ENCODE results near the gene LARP4B. TPM values are rescaled to one million over a fixed set of nuclear protein-coding genes. Genes with fewer than 3 reads are reported as not detected.
A peak's percentile ranks its signal among the peaks of the same experiment; 100 is the strongest.

The LARP4B gene
- total RNA-seq, 6 experiments from 2014 or later, result 81.5 to 88.1 (median 83.5) TPM

DNA sequence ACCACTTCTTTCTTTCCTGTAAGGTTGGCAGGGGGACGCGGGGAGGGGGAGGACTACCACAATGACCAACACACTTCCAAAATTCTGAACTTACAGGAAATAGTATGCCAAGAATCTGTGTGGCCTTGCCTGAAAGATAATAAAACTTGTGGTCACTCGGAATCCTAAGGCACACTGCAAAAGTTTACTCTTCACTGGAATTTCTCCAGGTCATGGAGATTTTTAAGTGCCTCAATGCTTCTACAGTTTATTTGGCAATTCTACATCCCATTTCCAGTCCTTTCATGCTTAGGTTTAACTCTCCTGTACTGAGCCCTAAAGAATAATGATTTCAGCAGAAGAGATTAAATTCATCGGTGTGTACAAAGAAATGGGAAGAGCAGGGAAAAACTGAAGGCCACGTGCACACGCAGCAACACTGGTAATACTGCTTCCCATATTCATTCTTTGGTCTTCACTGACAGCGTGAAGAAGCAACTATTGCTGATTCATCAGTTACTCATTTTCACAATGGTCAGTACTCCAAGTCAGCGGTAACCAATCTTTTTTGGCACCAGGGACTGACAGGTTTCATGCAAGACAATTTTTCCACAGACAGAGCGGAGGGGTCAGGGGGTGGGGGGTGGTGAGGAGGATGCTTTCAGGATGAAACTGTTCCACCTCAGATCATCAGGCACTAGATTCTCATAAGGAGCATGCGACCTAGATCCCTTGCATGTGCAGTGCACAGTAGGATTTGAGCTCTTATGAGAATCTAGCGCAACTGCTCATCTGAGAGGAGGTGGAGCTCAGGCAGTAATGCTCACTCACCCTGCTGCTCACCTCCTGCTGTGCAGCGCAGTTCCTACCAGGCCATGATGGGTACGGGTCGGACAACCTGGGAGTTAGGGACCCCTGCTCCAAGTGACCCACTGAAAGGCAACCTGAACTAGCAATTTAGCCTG lies 9.8 kb downstream of the LARP4B start:
- Mint-ChIP-seq H3K9me3 (no peaks in the 10 kb centered on the region), H3K4me3 (peak overlapping the region; percentile 66), H3K4me1 (ENCODE audit: low read depth) (peaks cover 46% of the 10 kb centered on the region), H3K36me3 (ENCODE audit: low read depth) (peaks cover 24% of the 10 kb centered on the region; the same call in 1 of the 2 replicates), H3K27me3 (ENCODE audit: insufficient read depth) (no peaks in the 10 kb centered on the region), H3K27ac (peak overlapping the region; percentile 74)
- TF ChIP-seq CTCF (IDR thresholded peaks at IDR 0.05), result no peak
- peak; percentile 67 for DNase-seq

DNA sequence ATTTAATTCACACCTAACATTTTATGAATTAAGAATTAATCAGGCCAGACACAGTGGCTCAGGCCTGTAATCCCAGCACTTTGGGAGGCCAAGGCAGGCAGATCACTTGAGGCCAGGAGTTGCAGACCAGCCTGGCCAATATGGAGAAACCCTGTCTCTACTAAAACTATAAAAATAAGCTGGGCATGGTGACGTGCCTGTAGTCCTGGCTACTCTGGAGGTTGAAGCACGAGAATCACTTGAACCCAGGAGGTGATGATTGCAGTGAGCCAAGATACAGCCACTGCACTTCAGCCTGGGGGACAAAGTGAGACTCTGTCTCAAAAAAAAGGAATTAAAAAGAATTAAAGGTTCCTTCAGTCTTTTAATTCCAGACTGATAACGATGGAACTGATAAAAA lies 11.1 kb downstream of the LARP4B start:
- no peak for TF ChIP-seq CTCF (IDR thresholded peaks at IDR 0.05)
- no peaks in the 10 kb centered on the region for H3K27me3 Mint-ChIP-seq (ENCODE audit: insufficient read depth)

GRCh38 chr10:919481-919880 lies 12.0 kb downstream of the LARP4B start:
- Mint-ChIP-seq H3K4me3 (no peak overlapping the region), H3K27ac (no peak overlapping the region), H3K4me1 (ENCODE audit: low read depth) (peaks cover 34% of the 10 kb centered on the region), H3K27me3 (ENCODE audit: insufficient read depth) (no peaks in the 10 kb centered on the region), H3K9me3 (no peaks in the 10 kb centered on the region), H3K36me3 (ENCODE audit: low read depth) (peaks cover 14% of the 10 kb centered on the region; the same call in 1 of the 2 replicates)
- DNase-seq, result no peak
- TF ChIP-seq CTCF (IDR thresholded peaks at IDR 0.05), result no peak

More for the DNA sequence above, 11.1 kb downstream of the LARP4B start:
- no peaks in the 10 kb centered on the region for H3K9me3 Mint-ChIP-seq
- H3K36me3 Mint-ChIP-seq (ENCODE audit: low read depth), result peaks cover 17% of the 10 kb centered on the region; the same call in 1 of the 2 replicates
- no peak overlapping the region; the same call in 1 of the 2 replicates for H3K27ac Mint-ChIP-seq
- no peak overlapping the region for H3K4me3 Mint-ChIP-seq
- no peak for DNase-seq
- peaks cover 38% of the 10 kb centered on the region for H3K4me1 Mint-ChIP-seq (ENCODE audit: low read depth)

- no peak for TF ChIP-seq CTCF (IDR thresholded peaks at IDR 0.05)
- H3K9me3 Mint-ChIP-seq, result no peaks in the 10 kb centered on the region
- no peak overlapping the region for H3K4me3 Mint-ChIP-seq
- H3K36me3 Mint-ChIP-seq (ENCODE audit: low read depth), result peaks cover 6% of the 10 kb centered on the region; the same call in 1 of the 2 replicates
- H3K27ac Mint-ChIP-seq, result no peak overlapping the region
- H3K27me3 Mint-ChIP-seq (ENCODE audit: insufficient read depth), result no peaks in the 10 kb centered on the region
- no peak for DNase-seq
- peaks cover 24% of the 10 kb centered on the region for H3K4me1 Mint-ChIP-seq (ENCODE audit: low read depth)
Measured at GRCh38 chr10:917999-918398, 13.5 kb downstream of the LARP4B start.

DNA sequence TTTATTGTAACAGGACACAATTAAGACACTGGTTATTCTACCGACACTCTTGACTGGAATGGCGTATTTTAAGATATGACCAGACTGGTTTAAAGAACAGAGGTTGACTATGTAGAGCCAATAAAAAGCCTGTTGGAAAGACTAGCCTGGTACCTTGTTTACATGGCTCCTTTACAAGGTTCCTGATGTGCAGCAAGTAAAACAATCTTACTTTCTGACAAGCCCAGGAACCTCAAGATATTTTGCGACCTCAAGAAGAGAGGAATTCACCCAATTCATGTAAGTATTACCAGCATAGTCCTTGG lies 14.1 kb downstream of the LARP4B start:
- Mint-ChIP-seq H3K4me3 (no peak overlapping the region), H3K27me3 (ENCODE audit: insufficient read depth) (peaks cover under 1% of the 10 kb centered on the region; the same call in 1 of the 2 replicates), H3K27ac (no peak overlapping the region), H3K36me3 (ENCODE audit: low read depth) (peaks cover 6% of the 10 kb centered on the region; the same call in 1 of the 2 replicates), H3K4me1 (ENCODE audit: low read depth) (peaks cover 19% of the 10 kb centered on the region), H3K9me3 (no peaks in the 10 kb centered on the region)
- no peak for DNase-seq
- TF ChIP-seq CTCF (IDR thresholded peaks at IDR 0.05), result no peak
